Uterus (tissue), 4 donors: Measurements from ENCODE around the gene CCDC106. TPM values are rescaled to one million over a fixed set of nuclear protein-coding genes. Genes with fewer than 3 reads are reported as not detected.

Source experiments
- DNase-seq, 2 donors: peaks; one replicate each; pipeline ENCODE4 v3.0.0-alpha.2; 2019 to 2020
- H3K27ac ChIP-seq, 2 donors: fragments of 200-600 bp; sonication (generic); 1 replicate in 1 of 2; 2 replicates in 1 of 2; pipeline ENCODE4 v1.5.1; 2016 to 2018
- H3K27me3 ChIP-seq, 2 donors: fragments of 200-600 bp; sonication (generic); one replicate each; pipeline ENCODE4 v1.5.1; 2018 to 2019; ENCODE audit warnings: control low read depth in 1 of 2
- H3K36me3 ChIP-seq, 2 donors: fragments of 200-600 bp; sonication (generic); one replicate each; pipeline ENCODE4 v1.5.1; 2019; ENCODE audit warnings: control low read depth in 1 of 2
- H3K4me1 ChIP-seq, 2 donors: fragments of 200-600 bp; sonication (generic); one replicate each; pipeline ENCODE4 v1.5.1; 2018 to 2019; ENCODE audit warnings: control low read depth in 1 of 2
- H3K4me3 ChIP-seq, 2 donors: fragments of 200-600 bp; sonication (generic); 1 replicate in 1 of 2; 2 replicates in 1 of 2; pipeline ENCODE4 v1.5.1; 2018 to 2019; ENCODE audit warnings: mild to moderate bottlenecking in 1 of 2
- H3K9me3 ChIP-seq, 2 donors: fragments of 200-600 bp; sonication (generic); one replicate each; pipeline ENCODE4 v1.5.1; 2019; ENCODE audit warnings: control low read depth in 1 of 2
- CTCF ChIP-seq, 4 experiments: fragments of 200-600 bp in 2 of 4; fragments of 450-650 bp in 2 of 4; sonication (generic) in 2 of 4; IDR thresholded peaks; one replicate each; pipeline ENCODE4 v1.5.1; 2016 to 2019; ENCODE audit warnings: antibody characterized with exemption in 4 of 4, mild to moderate bottlenecking in 2 of 4, moderate library complexity in 1 of 4
- POLR2A ChIP-seq, 2 donors: fragments of 450-650 bp; IDR thresholded peaks; one replicate each; pipeline ENCODE4 v1.6.1; 2016; ENCODE audit warnings: antibody characterized with exemption in 2 of 2, mild to moderate bottlenecking in 1 of 2, moderate library complexity in 1 of 2
- intact Hi-C: fragments of 100-400 bp; cut with DNase I; formaldehyde crosslinking; loops from one replicate; pipeline ENCODE4 v1.15.1; 2023; ENCODE audit warnings: low total_unique reads
- total RNA-seq, 4 donors: library from RNA; depleted of rRNA in 3 of 4; stranded (reverse); fragments of >200 nt in 3 of 4; gene quantifications; one replicate each; pipeline versions ENCODE4 v1.1.0 to v1.2.4, GENCODE V29; 2014 to 2023
- donor health status: DM: yes; HTN: yes; CAD: no.

CCDC106 gene
- total RNA-seq, 4 donors from 2014 or later, result 2.9 to 25.0 (median 6.7) TPM

- H3K36me3 ChIP-seq, result no peaks in the 10 kb centered on the region
- no peaks in the 10 kb centered on the region for H3K4me1 ChIP-seq
- no peak overlapping the region for H3K4me3 ChIP-seq
- H3K27me3 ChIP-seq, result no peaks in the 10 kb centered on the region
- intact Hi-C loops, result no loop called here
- H3K27ac ChIP-seq, result no peak overlapping the region
- no peaks in the 10 kb centered on the region for H3K9me3 ChIP-seq
- no peak for DNase-seq
- no peak for TF ChIP-seq POLR2A (IDR thresholded peaks at IDR 0.05)
- TF ChIP-seq CTCF (IDR thresholded peaks at IDR 0.05), result no peak
These were observed 30.6 kb upstream of the CCDC106 start for GRCh38 chr19:55617426-55617825.

- Histone ChIP-seq H3K4me3 (no peak overlapping the region), H3K4me1 (no peaks in the 10 kb centered on the region), H3K36me3 (no peaks in the 10 kb centered on the region), H3K9me3 (no peaks in the 10 kb centered on the region), H3K27me3 (no peaks in the 10 kb centered on the region), H3K27ac (no peak overlapping the region)
- intact Hi-C loops, result no loop called here
- TF ChIP-seq POLR2A (IDR thresholded peaks at IDR 0.05) (no peak), CTCF (IDR thresholded peaks at IDR 0.05) (no peak)
- DNase-seq, result no peak
These were observed 29.6 kb upstream of the CCDC106 start for GRCh38 chr19:55618426-55618825.

- no peak overlapping the region for H3K27ac ChIP-seq
- intact Hi-C loops, result no loop called here
These were observed 28.7 kb upstream of the CCDC106 start for GRCh38 chr19:55619286-55619685.

GRCh38 chr19:55620410-55621204 is 27.4 kb upstream of the CCDC106 start:
- intact Hi-C loops, result no loop called here
- DNase-seq, result no peak
- H3K9me3 ChIP-seq, result no peaks in the 10 kb centered on the region
- H3K4me3 ChIP-seq, result no peak overlapping the region
- H3K4me1 ChIP-seq, result no peaks in the 10 kb centered on the region
- no peaks in the 10 kb centered on the region for H3K36me3 ChIP-seq
- no peak overlapping the region for H3K27ac ChIP-seq
- H3K27me3 ChIP-seq, result no peaks in the 10 kb centered on the region
- no peak for TF ChIP-seq CTCF (IDR thresholded peaks at IDR 0.05)

More at GRCh38 chr19:55619286-55619685, 28.7 kb upstream of the CCDC106 start:
- no peak for DNase-seq
- Histone ChIP-seq H3K36me3 (no peaks in the 10 kb centered on the region), H3K9me3 (no peaks in the 10 kb centered on the region), H3K4me3 (no peak overlapping the region), H3K4me1 (no peaks in the 10 kb centered on the region), H3K27me3 (no peaks in the 10 kb centered on the region)
- TF ChIP-seq CTCF (IDR thresholded peaks at IDR 0.05), result no peak
- no peak for TF ChIP-seq POLR2A (IDR thresholded peaks at IDR 0.05)

- intact Hi-C loops, result no loop called here
- Histone ChIP-seq H3K4me1 (no peaks in the 10 kb centered on the region), H3K27ac (no peak overlapping the region), H3K36me3 (no peaks in the 10 kb centered on the region), H3K27me3 (no peaks in the 10 kb centered on the region), H3K4me3 (no peak overlapping the region), H3K9me3 (no peaks in the 10 kb centered on the region)
- TF ChIP-seq POLR2A (IDR thresholded peaks at IDR 0.05) (no peak), CTCF (IDR thresholded peaks at IDR 0.05) (no peak)
- DNase-seq, result no peak
These were observed 26.8 kb upstream of the CCDC106 start for GRCh38 chr19:55621205-55621672.
